NCI-H460 (cell line): ENCODE results near the gene CXCR6. TPM values are rescaled to one million over a fixed set of nuclear protein-coding genes. Genes with fewer than 3 reads are reported as not detected.

ENCODE experiments used
- DNase-seq: peaks from one replicate; pipeline ENCODE4 v3.0.0-alpha.2; 2016; ENCODE audit warnings: low read depth; ENCODE audit errors: extremely low read depth
- total RNA-seq: library from RNA; depleted of rRNA; stranded (reverse); fragments of >200 nt; shearing (Covaris generic); gene quantifications from 2 replicates; pipeline ENCODE4 v1.2.3, GENCODE V29; 2014

CXCR6 gene
- total RNA-seq, 1 experiment from 2014 or later = 0.10 TPM

GRCh38 chr3:45966371-45966791 is 23.1 kb downstream of the CXCR6 start:
- DNase-seq = no peak

- no peak for DNase-seq
Observed at GRCh38 chr3:45966950-45967640, 23.8 kb downstream of the CXCR6 start.

- no peak for DNase-seq
Observed at GRCh38 chr3:45967724-45968123, 24.5 kb downstream of the CXCR6 start.

GRCh38 chr3:45968149-45968548 is 24.9 kb downstream of the CXCR6 start:
- no peak for DNase-seq

DNA sequence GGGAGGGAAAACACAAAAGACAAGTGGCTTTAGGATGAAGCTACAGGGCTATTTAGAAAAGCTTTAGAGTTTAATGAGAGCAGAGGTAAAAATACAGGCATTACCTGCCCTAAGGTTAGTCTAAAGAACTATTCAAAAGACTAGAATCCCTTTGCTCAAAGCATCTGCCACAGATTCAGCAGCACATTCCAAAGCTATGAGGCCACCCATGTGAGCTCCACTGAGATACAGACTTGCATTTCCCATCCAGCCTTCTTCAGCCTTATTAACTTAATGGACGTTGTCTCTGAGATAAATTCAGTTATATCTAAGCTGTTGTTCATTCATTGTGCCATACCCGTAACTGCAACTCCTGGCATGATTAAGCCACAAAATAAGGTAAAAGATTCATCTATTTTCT is 25.4 kb downstream of the CXCR6 start:
- no peak for DNase-seq

- DNase-seq = no peak
Observed at GRCh38 chr3:45969116-45969515, 25.9 kb downstream of the CXCR6 start.

DNA sequence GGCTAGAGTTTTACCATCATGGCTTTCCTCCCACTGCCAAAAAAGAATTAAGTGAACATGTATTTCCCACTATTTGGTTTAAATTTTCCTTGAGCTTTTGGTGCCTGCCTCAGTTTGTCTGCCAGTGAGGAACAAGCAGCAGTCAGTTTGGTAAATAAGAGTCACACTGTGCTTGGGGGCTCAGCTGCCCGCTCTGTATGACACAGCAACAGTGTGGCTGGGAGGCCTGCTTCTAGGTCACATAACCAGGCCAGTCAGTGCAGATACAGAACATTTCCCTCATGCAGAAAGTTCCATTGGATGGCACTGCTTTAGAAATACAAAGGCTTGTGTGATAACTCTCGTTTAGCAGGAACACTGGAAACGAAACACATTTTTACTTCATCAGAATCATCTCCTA is 26.7 kb downstream of the CXCR6 start:
- no peak for DNase-seq

DNA sequence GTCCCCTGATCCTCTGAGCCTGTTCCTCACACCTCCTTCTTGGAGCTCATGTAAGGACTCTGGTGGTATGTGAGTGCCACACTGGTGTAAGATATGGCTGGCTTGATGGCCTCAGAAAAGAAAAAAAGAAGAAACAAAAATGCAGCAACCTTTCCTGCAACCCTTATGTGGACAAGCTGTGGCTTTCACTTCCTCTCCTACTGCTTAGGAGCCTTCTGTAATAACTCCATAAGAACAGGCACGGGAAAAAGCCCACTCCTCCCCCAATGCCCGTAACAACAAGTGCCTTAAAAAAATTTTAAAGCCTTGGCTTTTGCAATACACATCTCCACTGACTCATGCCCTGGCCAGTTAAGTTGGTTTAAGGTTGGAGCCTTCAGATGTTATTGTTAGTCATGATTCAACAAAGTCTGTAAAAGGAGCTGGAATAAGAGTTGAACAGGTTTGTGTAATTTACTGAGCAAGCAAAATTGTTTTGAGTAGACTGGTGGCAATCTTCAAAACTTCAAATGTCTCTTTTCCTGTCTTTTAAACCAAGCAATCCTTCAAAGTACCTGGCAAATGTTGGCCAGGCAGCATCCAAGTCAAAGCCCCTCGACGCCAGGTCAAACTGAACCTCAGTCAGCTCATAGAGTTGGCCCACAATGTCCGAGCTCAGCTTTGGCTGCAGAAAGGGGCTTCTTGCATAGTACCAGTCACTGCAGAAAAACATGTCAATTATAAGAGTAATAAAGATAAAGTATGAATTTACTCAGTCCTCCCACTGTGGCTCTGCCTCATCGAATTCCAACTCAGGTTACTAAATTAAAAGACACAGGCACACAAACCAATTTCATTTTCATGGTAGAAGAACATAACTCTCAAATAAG is 29.5 kb downstream of the CXCR6 start:
- DNase-seq = no peak

- DNase-seq = no peak
Observed at GRCh38 chr3:45974686-45975085, 31.4 kb downstream of the CXCR6 start.

GRCh38 chr3:45975686-45976085 is 32.4 kb downstream of the CXCR6 start:
- DNase-seq = no peak

DNA sequence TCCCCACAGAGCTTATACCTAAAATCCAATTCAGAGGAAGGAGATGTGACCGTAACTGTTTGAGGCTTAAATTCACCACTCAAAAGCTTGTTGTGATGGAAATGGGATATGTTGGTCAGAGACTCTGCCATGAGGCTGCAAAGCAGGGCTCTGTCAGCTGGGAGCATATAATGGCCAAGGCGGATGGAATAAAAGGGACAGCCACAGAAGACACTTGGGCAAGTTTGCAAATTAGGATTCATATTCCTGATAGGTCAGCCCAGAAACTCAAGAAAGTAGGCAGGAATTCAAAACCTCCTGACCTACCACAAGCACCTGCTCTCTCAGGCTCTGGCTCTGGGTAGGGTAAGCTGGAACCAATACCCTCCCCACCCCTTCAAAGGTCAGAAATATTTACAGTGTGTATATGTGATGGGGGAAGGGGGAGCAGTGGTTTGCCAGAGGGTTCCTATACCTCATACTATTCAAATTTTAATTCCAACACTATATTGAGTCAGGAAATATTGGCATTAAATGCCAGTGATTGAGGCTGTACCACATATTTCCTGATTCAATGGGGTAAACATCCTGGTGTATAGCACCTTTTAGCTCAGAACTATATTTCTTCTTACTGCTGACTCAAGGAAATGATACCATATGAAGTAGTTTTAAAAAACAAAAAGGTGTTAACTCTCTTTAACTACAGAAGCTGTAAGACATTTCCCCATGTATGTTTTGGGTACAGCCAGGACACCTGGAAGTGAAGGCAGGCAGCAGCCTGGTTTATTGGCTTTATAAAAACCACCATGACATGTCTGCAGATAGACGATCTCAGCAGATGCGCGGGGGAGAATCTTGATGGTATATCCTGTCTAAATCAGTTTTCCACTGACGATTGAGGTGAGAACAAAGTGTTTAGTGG is 33.2 kb downstream of the CXCR6 start:
- DNase-seq = no peak

GRCh38 chr3:45978006-45978761 is 34.9 kb downstream of the CXCR6 start:
- no peak for DNase-seq

- no peak for DNase-seq
Observed at GRCh38 chr3:45979378-45979777, 36.1 kb downstream of the CXCR6 start.

- DNase-seq = no peak
Observed at GRCh38 chr3:45980229-45980813, 37.1 kb downstream of the CXCR6 start.

DNA sequence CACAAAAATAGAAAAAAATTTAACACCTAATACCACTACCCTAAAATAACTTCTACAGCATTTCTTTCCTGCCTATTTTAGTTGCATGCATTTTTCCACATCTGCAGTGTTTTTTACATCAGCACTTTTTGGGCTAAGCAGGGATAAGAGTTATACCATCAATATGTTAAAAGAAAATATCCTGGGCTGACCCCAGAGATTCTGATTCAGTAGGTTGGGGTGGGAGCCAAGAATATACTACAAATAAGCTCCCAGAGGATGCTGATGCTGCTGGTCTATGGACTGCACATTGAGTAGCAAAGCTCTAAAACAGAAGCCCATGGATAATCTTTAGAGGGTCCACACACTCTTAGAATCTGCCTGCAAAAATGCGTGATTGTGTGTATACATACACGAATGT is 37.6 kb downstream of the CXCR6 start:
- no peak for DNase-seq

- DNase-seq = no peak
Observed at GRCh38 chr3:45981346-45982074, 38.2 kb downstream of the CXCR6 start.

GRCh38 chr3:45983770-45984169 is 40.5 kb downstream of the CXCR6 start:
- DNase-seq = no peak

DNA sequence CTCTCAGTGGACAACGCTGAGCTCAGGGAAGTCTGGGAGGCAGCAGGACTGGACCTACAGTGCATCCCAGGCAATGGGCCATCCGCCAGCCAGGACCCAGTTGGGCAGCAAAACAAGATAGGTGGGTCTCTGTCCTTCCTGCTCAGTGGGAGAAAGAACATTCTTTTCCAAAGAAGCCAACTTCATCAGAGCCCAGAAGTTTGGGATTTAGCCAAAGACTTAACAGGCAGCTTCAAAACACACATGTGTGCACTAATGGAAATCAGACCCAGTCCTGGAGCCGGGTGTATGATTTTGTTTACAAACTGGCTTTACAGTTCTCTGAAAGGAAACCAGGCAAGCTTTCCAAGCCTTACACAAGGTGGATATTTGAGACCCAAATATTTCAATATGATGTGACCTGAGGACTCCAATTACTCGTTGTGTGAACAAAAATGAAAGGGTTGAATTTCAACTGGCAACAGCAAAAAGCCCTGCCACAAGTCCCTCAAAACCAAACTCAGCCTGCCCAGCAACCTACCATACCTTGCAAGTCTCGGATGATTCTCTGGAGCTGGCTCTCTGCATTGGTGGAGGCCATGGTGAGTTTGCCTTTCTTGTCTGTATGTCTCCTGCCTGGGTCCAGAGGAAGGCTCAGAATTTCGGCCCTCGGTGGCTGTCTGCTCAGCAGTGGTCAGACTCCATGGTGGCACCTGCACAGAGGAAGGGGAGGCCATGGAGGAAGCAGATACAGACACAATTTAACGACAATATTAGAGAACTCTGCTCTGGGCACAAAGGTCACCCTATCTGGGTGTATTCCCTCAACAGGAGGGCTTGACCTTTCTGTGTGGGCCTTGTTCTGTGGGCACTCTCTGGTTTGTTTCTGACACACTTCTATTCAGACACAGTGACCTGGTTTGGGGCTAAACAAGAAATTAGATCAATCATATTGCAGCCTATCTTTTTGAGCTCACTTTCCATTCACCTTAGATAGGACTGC is 41.4 kb downstream of the CXCR6 start:
- no peak for DNase-seq
